HS-27A (cell line): ENCODE measurements around the gene GNL2.
"Not testable (repeated sequence)": the region's sequence is repeated elsewhere in the genome, so short reads cannot be mapped to it uniquely, and the experiment has no call there.

Experiments
- DNase-seq: peaks from one replicate; pipeline ENCODE4 v3.0.0-alpha.2; 2012; ENCODE audit warnings: low read depth, missing footprints

The GNL2 gene

DNA sequence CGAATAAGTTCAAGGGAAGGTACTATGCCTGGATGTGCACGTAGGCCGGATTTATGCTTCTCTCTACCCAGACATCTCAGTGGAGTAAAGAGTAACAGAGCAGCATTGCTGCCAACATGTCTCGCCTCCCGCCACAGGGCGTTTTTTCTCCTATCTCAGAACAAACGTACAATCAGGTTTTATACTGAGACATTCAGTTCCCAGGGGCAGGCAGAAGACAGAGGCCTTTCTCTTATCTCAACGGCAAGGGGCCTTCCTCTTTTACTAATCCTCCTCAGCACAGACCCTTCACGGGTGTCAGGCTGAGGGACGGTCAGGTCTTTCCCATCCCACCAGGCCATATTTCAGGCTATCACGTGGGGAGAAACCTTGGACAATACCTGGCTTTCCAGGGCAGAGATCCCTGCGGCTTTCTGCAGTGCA lies 35.8 kb downstream of the GNL2 start:
- not testable (repeated sequence) for DNase-seq

DNA sequence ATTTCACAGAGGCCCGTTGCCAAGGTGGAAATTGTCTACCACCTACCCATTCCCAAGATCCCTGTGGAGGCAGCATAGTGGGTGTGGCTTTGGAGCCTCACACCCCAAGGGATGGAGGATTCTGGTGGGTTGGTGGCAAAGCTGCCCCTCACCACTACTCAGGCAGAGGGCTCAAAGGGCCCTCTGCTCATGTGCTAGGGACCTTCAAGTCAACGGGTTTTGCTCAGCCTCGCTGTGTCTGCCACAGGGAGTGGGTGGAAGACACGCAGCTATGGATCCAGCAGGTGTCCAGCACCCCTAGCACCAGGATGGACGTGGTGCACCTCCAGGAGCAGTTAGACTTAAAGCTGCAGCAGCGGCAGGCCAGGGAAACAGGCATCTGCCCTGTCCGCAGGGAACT lies 36.7 kb downstream of the GNL2 start:
- no peak for DNase-seq

- no peak for DNase-seq
These were observed 37.3 kb downstream of the GNL2 start for GRCh38 chr1:37558411-37558810.

DNA sequence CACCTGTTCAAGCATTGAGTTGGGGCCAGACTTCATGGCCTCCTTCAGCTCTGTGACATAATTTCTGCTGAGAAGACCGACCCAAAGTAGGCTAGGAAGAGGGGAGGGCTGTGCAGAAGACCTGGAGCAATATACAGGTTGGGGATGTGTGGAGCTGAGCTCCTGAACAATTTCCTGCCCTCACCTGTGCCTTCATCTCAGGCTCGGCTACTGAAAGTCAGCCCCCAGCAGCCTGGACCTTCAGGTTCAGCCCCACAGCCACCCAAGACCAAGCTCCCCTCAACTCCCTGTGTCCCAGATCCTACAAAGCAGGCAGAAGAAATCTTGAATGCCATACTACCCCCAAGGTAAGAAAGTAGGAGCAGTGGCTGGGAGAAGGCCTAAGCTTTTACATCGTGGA lies 38.3 kb downstream of the GNL2 start:
- no peak for DNase-seq

GRCh38 chr1:37556712-37557196 lies 39.0 kb downstream of the GNL2 start, which contains the start of gene DNALI1:
TSS of gene DNALI1 (plus strand) at chr1:37556940. CDS start at chr1:37556995, 55 bp downstream.
- DNase-seq, result no peak

GRCh38 chr1:37553927-37554808 lies 41.6 kb downstream of the GNL2 start, which contains the start of gene SNIP1:
TSS of gene SNIP1 (minus strand) at chr1:37554293. CDS start at chr1:37554229, 64 bp downstream.
- DNase-seq, result peak; percentile 84

- DNase-seq, result no peak
These were observed 42.2 kb downstream of the GNL2 start for GRCh38 chr1:37553598-37553926.

DNA sequence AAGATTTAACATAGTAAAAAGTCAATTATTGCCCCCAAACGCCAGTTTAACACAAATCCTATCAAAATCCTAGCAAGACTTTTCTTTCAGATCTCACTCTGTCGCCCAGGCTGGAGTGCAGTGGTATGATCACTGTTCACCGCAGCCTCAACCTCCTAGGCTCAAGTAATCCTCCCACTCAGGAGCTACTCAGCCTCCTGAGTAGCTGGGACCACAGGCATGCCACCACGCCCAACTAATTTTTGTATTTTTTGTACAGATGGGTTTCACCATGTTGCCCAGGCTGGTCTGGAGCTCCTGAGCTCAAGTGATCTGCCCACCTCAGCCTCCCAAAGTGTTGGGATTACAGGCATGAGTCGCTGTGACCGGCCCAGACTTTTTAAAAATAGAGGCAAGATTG lies 46.4 kb downstream of the GNL2 start:
- no peak for DNase-seq

DNA sequence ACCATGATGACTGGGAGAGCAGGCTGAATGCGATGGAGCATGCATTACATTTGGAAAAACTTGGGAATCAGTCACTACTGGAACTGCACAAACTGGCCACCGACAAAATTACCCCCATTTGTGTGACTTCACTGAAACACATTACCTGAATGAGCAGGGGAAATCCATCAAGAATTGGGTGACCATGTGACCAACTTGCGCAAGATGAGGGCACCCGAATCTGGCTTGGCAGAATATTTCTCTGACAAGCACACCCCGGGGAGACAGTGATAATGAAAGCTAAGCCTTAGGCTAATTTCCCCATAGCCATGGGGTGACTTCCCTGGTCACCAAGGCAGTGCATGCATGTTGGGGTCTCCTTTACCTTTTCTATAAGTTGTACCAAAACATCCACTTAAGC lies 50.7 kb downstream of the GNL2 start:
- no peak for DNase-seq

DNA sequence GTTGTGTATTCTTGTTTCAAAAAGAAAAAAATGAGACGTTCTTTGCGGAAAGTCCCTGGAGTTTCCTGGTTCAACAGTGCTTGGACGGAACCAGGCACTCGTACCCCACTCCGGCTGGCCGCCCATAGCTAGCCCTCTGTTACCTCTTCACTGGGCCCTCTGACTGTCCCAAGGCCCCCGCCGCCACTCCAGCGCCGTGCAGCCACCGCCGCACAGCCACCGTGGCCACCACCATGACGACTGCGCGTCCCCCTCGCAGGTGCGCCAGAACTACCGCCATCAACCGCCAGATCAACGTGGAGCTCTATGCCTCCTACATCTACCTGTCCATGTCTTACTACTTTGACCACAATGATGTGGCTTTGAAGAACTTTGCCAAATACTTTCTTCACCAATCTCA lies 51.2 kb downstream of the GNL2 start:
- DNase-seq, result no peak

- DNase-seq, result no peak
These were observed 55.5 kb downstream of the GNL2 start for GRCh38 chr1:37540036-37540785.

DNA sequence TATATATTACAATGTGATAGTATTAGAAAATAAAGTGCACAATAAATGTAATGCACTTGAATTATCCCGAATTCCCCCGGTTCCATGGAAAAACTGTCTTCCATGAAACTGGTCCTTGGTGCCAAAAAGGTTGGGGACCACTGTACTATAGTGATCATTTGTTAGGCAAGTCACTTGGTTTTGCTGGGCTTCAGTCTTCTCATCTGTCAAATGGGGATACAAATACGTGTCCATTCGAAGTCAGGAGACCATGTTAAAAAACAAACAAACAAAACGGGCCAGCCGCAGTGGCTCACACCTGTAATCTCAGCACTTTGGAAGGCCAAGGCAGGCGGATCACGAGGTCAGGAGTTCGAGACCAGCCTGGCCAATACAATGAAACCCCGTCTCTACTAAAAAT lies 56.6 kb downstream of the GNL2 start:
- not testable (repeated sequence) for DNase-seq

DNA sequence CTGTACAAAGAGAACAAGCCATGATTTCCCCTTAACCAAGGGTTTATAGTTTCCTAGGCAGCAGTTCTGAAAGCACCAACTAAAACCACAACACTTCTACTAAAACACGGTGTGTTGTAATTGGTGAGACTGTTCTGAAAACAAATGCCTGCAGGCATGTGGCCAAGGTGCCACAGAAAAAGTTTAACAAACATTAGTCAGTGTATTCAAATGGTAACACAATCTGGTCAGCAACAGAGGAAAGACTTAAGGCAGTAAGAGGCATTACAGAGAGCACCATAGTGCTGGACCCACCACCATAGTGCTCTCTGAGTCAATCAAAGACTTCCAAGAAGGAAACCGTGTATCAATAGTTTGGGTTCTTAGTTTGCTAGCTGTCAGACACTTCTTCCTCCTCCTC lies 58.4 kb downstream of the GNL2 start:
- DNase-seq, result no peak

DNA sequence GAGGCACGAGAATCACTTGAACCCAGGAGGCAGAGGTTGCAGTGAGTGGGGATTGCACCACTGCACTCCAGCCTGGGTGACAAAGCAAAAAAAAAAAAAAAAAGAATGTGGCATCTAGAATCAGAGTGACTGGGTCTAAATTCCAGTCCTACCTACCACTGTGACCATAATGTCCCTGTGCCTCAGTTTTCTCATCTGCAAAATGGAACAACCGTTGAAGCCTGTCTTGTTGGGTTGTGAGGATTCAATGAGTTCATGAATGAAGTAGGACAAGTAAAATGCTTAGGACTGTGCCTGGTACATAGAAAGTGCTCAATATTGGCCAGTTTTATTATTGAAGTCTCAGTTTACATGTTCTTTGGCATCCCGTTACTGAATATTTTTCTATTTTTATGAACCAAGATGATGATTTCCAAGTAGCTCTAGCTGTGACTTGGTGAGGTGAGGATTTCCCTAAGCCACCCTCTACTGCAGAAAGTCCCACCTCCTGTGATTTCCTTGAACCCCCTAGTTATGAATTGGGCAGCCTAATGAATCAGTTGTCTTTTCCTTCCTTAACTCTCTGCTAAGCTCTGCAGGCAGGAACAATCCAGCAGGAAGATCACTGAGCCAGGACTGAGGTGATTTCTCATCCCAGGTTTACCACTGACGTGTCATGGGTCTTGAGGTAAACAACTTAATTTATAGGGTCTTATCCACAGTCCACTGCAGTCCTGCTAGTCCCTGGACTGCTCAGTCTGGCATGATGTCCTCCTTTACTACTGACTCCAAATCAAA lies 62.2 kb downstream of the GNL2 start:
- DNase-seq, result no peak

GRCh38 chr1:37532418-37533156 lies 63.1 kb downstream of the GNL2 start:
- DNase-seq, result not testable (repeated sequence)

- DNase-seq, result not testable (repeated sequence)
These were observed 65.8 kb downstream of the GNL2 start for GRCh38 chr1:37529888-37530287.

DNA sequence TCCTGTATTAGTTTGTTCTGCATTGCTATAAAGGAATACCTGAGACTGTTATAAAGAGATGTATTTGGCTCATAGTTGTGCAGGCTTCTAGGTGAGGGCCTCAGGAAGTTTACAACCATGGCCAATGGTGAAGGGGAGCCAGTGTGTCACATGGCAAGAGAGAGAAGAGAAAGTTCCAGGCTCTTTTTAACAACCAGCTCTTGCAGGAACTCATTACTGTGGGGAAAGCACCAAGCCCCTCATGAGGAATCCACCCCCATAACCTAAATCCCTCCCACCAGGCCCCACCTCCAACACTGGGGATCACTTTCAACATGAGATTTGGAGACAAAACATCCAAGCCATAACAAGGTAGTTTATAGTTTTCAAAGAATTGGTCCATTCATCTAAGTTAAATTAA lies 76.1 kb downstream of the GNL2 start:
- no peak for DNase-seq

- not testable (repeated sequence) for DNase-seq
These were observed 76.8 kb downstream of the GNL2 start for GRCh38 chr1:37518929-37519328.

GRCh38 chr1:37518241-37518640 lies 77.5 kb downstream of the GNL2 start:
- not testable (repeated sequence) for DNase-seq

- no peak for DNase-seq
These were observed 78.2 kb downstream of the GNL2 start for GRCh38 chr1:37517569-37517968.
